ENCODE measurements around the gene CIAO3.

CIAO3 gene

DNA sequence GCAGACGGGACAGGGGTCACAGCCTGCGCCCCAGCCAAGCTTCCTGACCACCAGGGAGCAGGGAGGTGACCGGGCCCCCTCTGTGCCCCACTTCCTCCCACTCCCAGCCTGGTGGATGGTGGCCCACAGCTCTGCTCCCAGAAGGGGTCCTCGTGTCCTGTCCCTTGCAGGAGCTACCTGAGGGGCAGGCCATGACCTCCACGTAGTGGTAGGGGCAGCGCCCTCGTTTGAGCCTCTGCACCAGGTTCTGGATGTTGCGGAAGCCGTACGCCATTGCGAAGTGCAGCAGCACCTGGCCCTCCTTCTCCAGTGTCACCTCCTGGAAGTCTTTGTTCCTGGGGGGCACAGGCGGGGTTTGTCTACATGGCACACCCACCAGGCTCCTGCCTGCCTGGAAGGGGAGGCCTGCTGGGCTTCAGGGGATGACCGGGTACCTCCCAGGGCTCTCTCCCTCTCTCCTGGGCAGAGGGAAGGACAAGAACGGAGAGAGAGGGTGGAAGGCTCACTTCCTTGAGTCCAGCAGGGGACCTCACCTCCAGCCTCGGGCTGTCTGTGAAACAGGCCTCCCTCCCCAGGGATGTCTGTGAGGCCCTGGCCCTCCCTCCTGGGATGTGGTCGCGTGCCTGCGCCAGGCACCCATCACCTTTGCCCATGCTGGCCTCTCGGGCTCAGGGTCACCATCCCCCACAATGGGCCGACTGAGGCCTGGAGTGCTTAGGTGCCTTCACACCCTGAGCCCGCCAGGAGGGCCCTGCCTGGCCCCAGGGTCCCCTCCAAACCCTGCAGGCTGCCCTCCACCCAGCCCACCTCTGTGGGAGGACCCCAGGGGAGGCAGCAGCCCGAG is 9.9 kb downstream of the CIAO3 start:
- TF ChIP-seq, protein P1, sequence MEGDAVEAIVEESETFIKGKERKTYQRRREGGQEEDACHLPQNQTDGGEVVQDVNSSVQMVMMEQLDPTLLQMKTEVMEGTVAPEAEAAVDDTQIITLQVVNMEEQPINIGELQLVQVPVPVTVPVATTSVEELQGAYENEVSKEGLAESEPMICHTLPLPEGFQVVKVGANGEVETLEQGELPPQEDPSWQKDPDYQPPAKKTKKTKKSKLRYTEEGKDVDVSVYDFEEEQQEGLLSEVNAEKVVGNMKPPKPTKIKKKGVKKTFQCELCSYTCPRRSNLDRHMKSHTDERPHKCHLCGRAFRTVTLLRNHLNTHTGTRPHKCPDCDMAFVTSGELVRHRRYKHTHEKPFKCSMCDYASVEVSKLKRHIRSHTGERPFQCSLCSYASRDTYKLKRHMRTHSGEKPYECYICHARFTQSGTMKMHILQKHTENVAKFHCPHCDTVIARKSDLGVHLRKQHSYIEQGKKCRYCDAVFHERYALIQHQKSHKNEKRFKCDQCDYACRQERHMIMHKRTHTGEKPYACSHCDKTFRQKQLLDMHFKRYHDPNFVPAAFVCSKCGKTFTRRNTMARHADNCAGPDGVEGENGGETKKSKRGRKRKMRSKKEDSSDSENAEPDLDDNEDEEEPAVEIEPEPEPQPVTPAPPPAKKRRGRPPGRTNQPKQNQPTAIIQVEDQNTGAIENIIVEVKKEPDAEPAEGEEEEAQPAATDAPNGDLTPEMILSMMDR (IDR thresholded peaks at IDR 0.05; ENCODE audit: control insufficient read depth, insufficient read depth, low read depth, low read length, missing control alignments), result no peak
- no peak for DNase-seq (ENCODE audit: low read depth)
- H3K4me3 ChIP-seq (ENCODE audit: control insufficient read depth, low read depth, low read length), result no peak overlapping the region

DNA sequence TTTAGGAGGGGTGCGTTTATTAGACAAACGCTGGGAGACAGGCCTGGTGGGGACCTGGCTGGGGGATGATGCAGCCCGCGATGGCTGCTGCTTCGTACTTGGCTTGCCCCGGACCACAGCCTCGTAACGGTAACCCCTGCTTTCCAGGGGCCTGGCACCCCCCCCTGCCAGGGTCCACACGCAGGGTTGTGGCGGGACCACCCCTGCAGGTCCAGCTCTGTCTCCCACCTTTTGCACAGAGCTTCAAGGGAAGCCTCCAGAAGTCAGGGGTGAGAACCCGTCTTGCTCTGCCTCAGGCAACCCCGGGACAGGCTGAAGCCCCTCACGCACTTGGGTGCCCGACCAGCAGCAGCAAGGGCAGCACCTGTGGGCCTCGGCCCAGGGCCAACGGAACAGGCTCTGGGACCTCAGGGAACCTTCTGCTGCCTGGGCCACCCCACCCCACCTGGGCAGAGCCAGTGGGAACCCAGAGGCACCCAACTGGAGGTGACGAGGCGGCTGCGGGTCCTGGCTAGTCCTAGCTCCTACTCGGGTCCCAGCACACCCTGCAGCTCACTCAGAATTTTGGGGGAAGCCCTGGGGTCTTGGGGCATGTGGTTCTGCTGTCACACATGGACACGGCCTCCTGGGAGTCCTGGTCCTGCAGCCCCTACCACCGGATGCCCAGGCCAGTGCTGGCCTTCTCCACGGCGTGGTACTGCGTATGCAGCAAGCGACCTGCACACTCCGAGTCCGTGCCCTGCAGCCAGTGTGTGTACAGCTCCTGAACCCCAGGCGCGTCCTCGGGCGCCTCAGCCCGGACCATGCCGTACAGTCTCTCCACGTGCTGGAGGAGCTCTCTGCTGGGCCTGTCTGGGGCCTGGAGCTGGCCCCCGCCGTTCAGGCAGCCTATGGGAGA is 10.8 kb downstream of the CIAO3 start:
- TF ChIP-seq, protein P1 (IDR thresholded peaks at IDR 0.05; ENCODE audit: control insufficient read depth, insufficient read depth, low read depth, low read length, missing control alignments), result no peak
- DNase-seq (ENCODE audit: low read depth), result no peak
- H3K4me3 ChIP-seq (ENCODE audit: control insufficient read depth, low read depth, low read length), result no peak overlapping the region

DNA sequence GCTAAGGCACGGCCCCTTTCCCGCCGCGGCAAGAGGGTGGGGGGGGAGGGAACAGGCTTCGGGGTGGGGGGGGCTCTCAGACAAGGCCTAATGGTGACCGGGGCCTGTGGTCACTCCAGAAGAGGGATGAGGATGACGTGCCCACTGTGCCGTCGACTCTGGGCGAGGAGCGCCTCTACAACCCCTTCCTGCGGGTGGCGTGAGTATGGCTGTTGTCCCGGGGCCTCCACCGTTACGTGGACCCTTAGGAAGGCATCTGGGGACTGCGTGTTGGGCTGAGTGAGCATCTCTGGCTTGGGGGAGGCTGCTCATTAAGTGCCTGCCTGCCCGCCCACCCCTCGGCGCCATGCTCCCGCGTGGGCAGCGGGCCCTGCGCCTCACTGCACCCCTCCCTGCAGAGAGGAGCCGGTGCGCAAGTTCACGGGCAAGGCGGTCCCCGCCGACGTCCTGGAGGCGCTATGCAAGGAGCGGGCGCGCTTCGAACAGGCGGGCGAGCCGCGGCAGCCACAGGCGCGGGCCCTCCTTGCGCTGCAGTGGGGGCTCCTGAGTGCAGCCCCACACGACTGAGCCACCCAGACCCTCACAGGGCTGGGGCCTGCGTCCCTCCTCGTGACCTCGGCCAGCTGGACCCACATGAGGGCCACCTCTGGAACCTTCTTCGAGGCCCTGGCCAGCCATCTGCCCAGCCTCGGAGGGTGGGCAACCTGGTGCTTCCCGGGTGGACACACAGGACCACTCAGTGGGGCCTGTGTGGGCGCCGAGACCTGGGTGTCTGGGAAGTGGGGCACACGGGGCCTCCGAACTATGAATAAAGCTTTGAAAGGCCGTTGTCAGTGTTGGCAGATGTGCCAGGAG is 11.7 kb downstream of the CIAO3 start:
- DNase-seq (ENCODE audit: low read depth), result no peak
- H3K4me3 ChIP-seq (ENCODE audit: control insufficient read depth, low read depth, low read length), result no peak overlapping the region
- TF ChIP-seq, protein P1 (IDR thresholded peaks at IDR 0.05; ENCODE audit: control insufficient read depth, insufficient read depth, low read depth, low read length, missing control alignments), result no peak

DNA sequence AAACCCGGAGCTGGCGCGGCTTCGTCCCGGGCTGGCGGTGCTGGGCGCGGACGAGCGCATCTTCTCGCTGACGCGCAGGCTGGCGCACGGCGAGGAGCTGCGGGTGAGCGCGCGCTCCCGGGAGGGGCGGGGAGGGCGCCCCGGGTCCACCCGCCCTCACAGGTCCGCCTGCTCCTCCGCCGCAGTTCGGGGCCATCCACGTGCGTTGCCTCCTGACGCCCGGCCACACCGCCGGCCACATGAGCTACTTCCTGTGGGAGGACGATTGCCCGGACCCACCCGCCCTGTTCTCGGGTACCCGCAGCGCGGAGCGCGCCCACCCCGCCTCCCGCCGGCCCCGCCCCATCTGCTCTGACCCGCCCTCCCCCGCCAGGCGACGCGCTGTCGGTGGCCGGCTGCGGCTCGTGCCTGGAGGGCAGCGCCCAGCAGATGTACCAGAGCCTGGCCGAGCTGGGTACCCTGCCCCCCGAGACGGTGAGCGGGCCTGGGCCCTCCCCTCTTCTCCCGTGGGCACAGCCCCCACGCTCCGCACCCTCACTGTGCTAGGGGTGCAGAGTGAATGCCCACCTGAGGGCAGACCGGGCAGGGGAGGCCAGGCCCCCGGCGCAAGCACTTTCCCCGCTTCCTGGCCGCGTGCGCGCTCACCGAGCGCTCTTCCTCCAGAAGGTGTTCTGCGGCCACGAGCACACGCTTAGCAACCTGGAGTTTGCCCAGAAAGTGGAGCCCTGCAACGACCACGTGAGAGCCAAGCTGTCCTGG is 12.5 kb downstream of the CIAO3 start:
- TF ChIP-seq, protein P1 (IDR thresholded peaks at IDR 0.05; ENCODE audit: control insufficient read depth, insufficient read depth, low read depth, low read length, missing control alignments), result no peak
- no peak for DNase-seq (ENCODE audit: low read depth)
- H3K4me3 ChIP-seq (ENCODE audit: control insufficient read depth, low read depth, low read length), result peak overlapping the region; percentile 57

DNA sequence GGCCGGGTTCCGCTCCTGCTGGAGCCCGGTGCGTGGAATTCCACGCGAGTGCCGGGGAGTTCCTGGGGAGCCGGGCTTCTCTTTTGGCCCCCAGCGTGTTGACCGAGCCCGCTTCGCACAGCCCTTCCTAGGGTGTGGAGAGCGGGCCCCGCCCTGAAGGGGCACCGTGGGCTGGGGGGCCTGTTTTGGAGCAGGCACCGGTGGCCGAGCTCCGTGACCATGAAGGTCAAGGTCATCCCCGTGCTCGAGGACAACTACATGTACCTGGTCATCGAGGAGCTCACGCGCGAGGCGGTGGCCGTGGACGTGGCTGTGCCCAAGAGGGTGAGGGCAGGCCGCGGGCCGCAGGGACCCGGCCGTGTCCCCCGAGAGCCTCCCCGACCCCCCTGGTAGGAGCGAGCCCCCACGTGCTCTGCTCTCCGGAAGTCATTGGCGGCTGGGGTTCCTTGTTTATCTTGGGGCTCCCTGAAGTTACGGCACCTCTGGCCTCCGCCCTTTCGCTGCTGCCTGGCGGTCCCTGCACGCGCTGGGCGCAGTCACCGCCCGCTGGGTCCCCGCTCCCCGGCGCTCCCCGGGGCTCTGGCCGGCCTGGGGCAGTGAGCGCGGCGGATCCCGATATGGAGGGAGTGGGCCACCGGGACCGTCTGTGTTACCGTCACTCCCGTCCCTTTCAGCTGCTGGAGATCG is 13.4 kb downstream of the CIAO3 start:
- H3K4me3 ChIP-seq (ENCODE audit: control insufficient read depth, low read depth, low read length), result peak overlapping the region; percentile 57
- no peak for DNase-seq (ENCODE audit: low read depth)
- TF ChIP-seq, protein P1 (IDR thresholded peaks at IDR 0.05; ENCODE audit: control insufficient read depth, insufficient read depth, low read depth, low read length, missing control alignments), result no peak

Data from AG09309 (cell line).